Aorta (tissue), 5 donors: ENCODE data around the gene ANKRD28. TPM values are rescaled to one million over a fixed set of nuclear protein-coding genes. Genes with fewer than 3 reads are reported as not detected.
"Not testable (repeated sequence)": the region's sequence is repeated elsewhere in the genome, so short reads cannot be mapped to it uniquely, and the experiment has no call there.

ENCODE experiments used
- ATAC-seq: fragments of 200-7000 bp; cut with Tn5 transposase; one replicate; pipeline ENCODE4 v1.9.1; 2022; ENCODE audit warnings: moderate library complexity; ENCODE audit not compliant: low FRiP score
- DNase-seq, 2 donors: peaks; one replicate each; pipeline ENCODE4 v3.0.0-alpha.2; 2020
- H3K27ac ChIP-seq, 2 donors: one replicate each; pipeline ENCODE4 v1.5.1; 2013; ENCODE audit warnings: low read length in 2 of 2, mild to moderate bottlenecking in 2 of 2, moderate library complexity in 2 of 2, control low read depth in 1 of 2, inconsistent platforms in 1 of 2, low read depth in 1 of 2
- H3K27me3 ChIP-seq, 2 donors: one replicate each; pipeline ENCODE4 v1.6.1; 2013; ENCODE audit warnings: control low read depth in 1 of 2, low read length in 1 of 2, mild to moderate bottlenecking in 1 of 2, moderate library complexity in 1 of 2; ENCODE audit not compliant: insufficient read depth in 2 of 2, control insufficient read depth in 1 of 2
- H3K36me3 ChIP-seq, 2 donors: one replicate each; pipeline ENCODE4 v1.6.1; 2013; ENCODE audit warnings: control low read depth in 1 of 2, low read length in 1 of 2, mild to moderate bottlenecking in 1 of 2; ENCODE audit not compliant: insufficient read depth in 2 of 2, control insufficient read depth in 1 of 2
- H3K4me1 ChIP-seq, 2 donors: one replicate each; pipeline ENCODE4 v1.6.1; 2013; ENCODE audit warnings: low read length in 2 of 2, control low read depth in 1 of 2, mild to moderate bottlenecking in 1 of 2, moderate library complexity in 1 of 2; ENCODE audit not compliant: insufficient read depth in 2 of 2, control insufficient read depth in 1 of 2
- H3K4me3 ChIP-seq, 2 donors: one replicate each; pipeline ENCODE4 v1.5.1; 2013; ENCODE audit warnings: low read length in 2 of 2, control low read depth in 1 of 2, mild to moderate bottlenecking in 1 of 2
- H3K9me3 ChIP-seq: one replicate; pipeline ENCODE4 v1.6.1; 2013; ENCODE audit warnings: mild to moderate bottlenecking, low read length; ENCODE audit not compliant: control insufficient read depth
- WGBS, 2 donors: extraction: QIAGEN DNeasy Blood & Tissue Kit; methylation state at CpG; one replicate each; pipeline ENCODE4 v1.1.7; 2013; 5-methylcytosine and 5-hydroxymethylcytosine counted together
- intact Hi-C, 2 donors: fragments of 100-400 bp; cut with DNase I; formaldehyde crosslinking; loops; one replicate each; pipeline versions ENCODE4 v1.14.2 to v1.15.0; 2022
- long read RNA-seq, 2 donors: library from polyadenylated mRNA; unstranded; transcript quantifications; one replicate each; pipeline ENCODE4 v2.0.0, GENCODE V29; 2020 to 2021
- polyA plus RNA-seq, 2 donors: library from polyadenylated mRNA; stranded (reverse); fragments of 200-250 nt; gene quantifications; one replicate each; pipeline ENCODE4 v1.2.3, GENCODE V29; 2013
- total RNA-seq, 2 donors: library from RNA; stranded (reverse); fragmentation: NEBNext Ultra II Directional; extraction: Animal tissue kit (Norgen Biotek cat#: 25700); gene quantifications; one replicate each; pipeline ENCODE4 v1.2.1, GENCODE V29; 2021
- donor health status: healthy with polysubstance abuse.
- donor health status: Bipolar disorder and iron deficiency.
- donor health status: DM: no; HTN: no; CAD: no.
- donor health status: DM: no; HTN: no; CAD: no.
- donor health status: DM: yes; HTN: yes; CAD: no.

The ANKRD28 gene
- total RNA-seq, result 10 to 100 TPM; 52.7 to 61.3 TPM
- 10 to 100 TPM in 1 of 2 donors, 1 to 10 TPM in 1; 5.6 to 17.8 TPM for polyA plus RNA-seq
- long read RNA-seq, donor 1, partial matches to known transcripts, result 2 of 12 reads
- long read RNA-seq, donor 1, other reads (novel, unspliced or antisense), result 10 of 12 reads
- long read RNA-seq, donor 2, full-length matches to known transcripts, result 4 of 21 reads
- long read RNA-seq, donor 2, partial matches to known transcripts, result 6 of 21 reads
- long read RNA-seq, donor 2, other reads (novel, unspliced or antisense), result 11 of 21 reads

- Histone ChIP-seq H3K4me3 (peak within 1 kb of the TSS; percentile 51 to 84), H3K4me1 (peaks cover 0 to 2% of the 10 kb centered on the region in 2 donors), H3K9me3 (no peaks in the 10 kb centered on the region), H3K27me3 (no peaks in the 10 kb centered on the region), H3K27ac (peak within 1 kb of the TSS; percentile 44 to 86), H3K36me3 (no peaks in the 10 kb centered on the region)
- no peak for DNase-seq
- ATAC-seq, result peak; percentile 86
- intact Hi-C loops, result loop anchor here in 1 of 2 donors (5.0 kb wide), 1 partner anchor 165 kb away; no protein-coding TSS in a partner anchor
- 0 to 1% methylated on average over 6 of the region's 6 CpGs for WGBS, 2 donors
These were observed at the start of gene ANKRD28 for GRCh38 chr3:15797642-15798303. Gene ANKRD28 (minus strand): TSS chr3:15797979. CDS start chr3:15796521, 1,458 bp downstream.

- ATAC-seq (no peak), DNase-seq (no peak)
- Histone ChIP-seq H3K27ac (no peak overlapping the region), H3K27me3 (no peaks in the 10 kb centered on the region), H3K9me3 (no peaks in the 10 kb centered on the region), H3K4me3 (no peak overlapping the region), H3K36me3 (no peaks in the 10 kb centered on the region), H3K4me1 (peaks cover 0 to 1% of the 10 kb centered on the region in 2 donors)
- intact Hi-C loops, result no loop called here
These were observed 49.5 kb upstream of the ANKRD28 start for GRCh38 chr3:15847239-15847638.

GRCh38 chr3:15846606-15847005 lies 48.8 kb upstream of the ANKRD28 start:
- ATAC-seq (no peak), DNase-seq (no peak)
- peaks cover 0 to 1% of the 10 kb centered on the region in 2 donors for H3K4me1 ChIP-seq
- no peak overlapping the region for H3K4me3 ChIP-seq
- H3K27me3 ChIP-seq, result no peaks in the 10 kb centered on the region
- H3K36me3 ChIP-seq, result no peaks in the 10 kb centered on the region
- intact Hi-C loops, result no loop called here
- H3K27ac ChIP-seq, result no peak overlapping the region
- H3K9me3 ChIP-seq, result no peaks in the 10 kb centered on the region

GRCh38 chr3:15845475-15845874 lies 47.7 kb upstream of the ANKRD28 start:
- WGBS, 2 donors, result 82 to 84% methylated on average over 3 of the region's 3 CpGs
- no peaks in the 10 kb centered on the region for H3K27me3 ChIP-seq

DNA sequence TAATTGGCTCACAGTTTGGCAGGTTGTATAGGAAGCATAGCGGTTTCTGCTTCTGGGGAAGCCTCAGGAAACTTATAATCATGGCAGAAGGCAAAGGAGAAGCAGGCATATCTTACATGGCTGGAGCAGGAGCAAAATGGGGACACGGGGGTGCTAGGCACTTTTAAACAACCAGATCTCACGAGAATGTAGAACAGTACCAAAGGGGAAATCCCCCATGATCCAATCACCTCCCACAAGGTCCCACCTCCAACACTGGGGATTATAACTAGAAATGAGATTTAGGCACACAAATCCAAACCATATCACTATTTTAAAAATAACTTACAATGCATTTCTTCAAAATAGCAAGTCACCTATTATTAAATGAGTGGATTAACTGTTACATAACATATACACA lies 47.1 kb upstream of the ANKRD28 start:
- H3K9me3 ChIP-seq, result no peaks in the 10 kb centered on the region
- peaks cover 0 to 1% of the 10 kb centered on the region in 2 donors for H3K4me1 ChIP-seq
- H3K4me3 ChIP-seq, result no peak overlapping the region
- no peak for ATAC-seq
- no peak for DNase-seq
- no peak overlapping the region for H3K27ac ChIP-seq
- intact Hi-C loops, result no loop called here
- no peaks in the 10 kb centered on the region for H3K36me3 ChIP-seq
- H3K27me3 ChIP-seq, result no peaks in the 10 kb centered on the region
- 88 to 89% methylated on average over 3 of the region's 3 CpGs for WGBS, 2 donors

More at GRCh38 chr3:15845475-15845874, 47.7 kb upstream of the ANKRD28 start:
- ATAC-seq, result no peak
- Histone ChIP-seq H3K27ac (no peak overlapping the region), H3K36me3 (no peaks in the 10 kb centered on the region), H3K4me1 (peaks cover 0 to 1% of the 10 kb centered on the region in 2 donors), H3K4me3 (no peak overlapping the region), H3K9me3 (no peaks in the 10 kb centered on the region)
- intact Hi-C loops, result no loop called here
- no peak for DNase-seq

GRCh38 chr3:15841091-15841973 lies 43.6 kb upstream of the ANKRD28 start:
- ATAC-seq, H3K4me1 ChIP-seq, intact Hi-C loops, H3K36me3 ChIP-seq, H3K27ac ChIP-seq, DNase-seq, H3K27me3 ChIP-seq, H3K9me3 ChIP-seq, H3K4me3 ChIP-seq: not testable (repeated sequence)
- 98% methylated on average over 4 of the region's 4 CpGs for WGBS, 2 donors

DNA sequence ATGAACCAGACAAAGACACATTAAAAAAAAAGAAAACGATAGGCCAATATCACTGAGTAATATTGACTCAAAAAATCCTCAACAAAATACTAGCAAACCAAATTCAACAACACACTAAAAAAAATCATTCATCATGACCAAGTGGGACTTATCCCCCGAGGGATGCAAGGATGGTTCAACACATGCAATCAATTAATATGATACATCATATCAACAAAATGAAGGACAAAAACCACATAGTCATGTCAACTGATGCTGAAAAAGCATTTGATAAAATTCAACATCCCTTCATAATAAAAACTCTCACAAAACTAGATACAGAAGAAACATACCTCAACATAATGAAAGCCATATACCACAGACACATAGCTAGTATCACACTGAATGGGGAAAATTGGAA lies 41.8 kb upstream of the ANKRD28 start:
- 96 to 98% methylated on average over 2 of the region's 2 CpGs for WGBS, 2 donors
- ATAC-seq (no peak), DNase-seq (no peak)
- Histone ChIP-seq H3K9me3 (no peaks in the 10 kb centered on the region), H3K4me3 (no peak overlapping the region), H3K36me3 (no peaks in the 10 kb centered on the region), H3K27me3 (no peaks in the 10 kb centered on the region), H3K27ac (no peak overlapping the region), H3K4me1 (peaks cover 0 to 1% of the 10 kb centered on the region in 2 donors)
- intact Hi-C loops, result no loop called here

GRCh38 chr3:15831927-15832326 lies 34.1 kb upstream of the ANKRD28 start:
- DNase-seq (no peak), ATAC-seq (no peak)
- no peaks in the 10 kb centered on the region for H3K4me1 ChIP-seq
- H3K36me3 ChIP-seq, result no peaks in the 10 kb centered on the region
- H3K27ac ChIP-seq, result no peak overlapping the region
- no peaks in the 10 kb centered on the region for H3K9me3 ChIP-seq
- no peak overlapping the region for H3K4me3 ChIP-seq
- WGBS, 2 donors, result 41 to 53% methylated on average over 1 of the region's 1 CpG
- H3K27me3 ChIP-seq, result no peaks in the 10 kb centered on the region
- intact Hi-C loops, result no loop called here
